Spleen (tissue), 10 donors: ENCODE data around the gene SEC14L6. TPM values are rescaled to one million over a fixed set of nuclear protein-coding genes. Genes with fewer than 3 reads are reported as not detected.

Experiments
- polyA plus RNA-seq, 3 donors: library from polyadenylated mRNA; stranded (reverse); fragments of 200-250 nt; gene quantifications; one replicate each; pipeline ENCODE4 v1.2.1, GENCODE V29; 2013
- total RNA-seq, 7 donors: library from RNA; depleted of rRNA in 3 of 7; stranded (reverse); fragments of >200 nt in 3 of 7; fragmentation: NEBNext Ultra II Directional in 4 of 7; extraction: Animal tissue kit (Norgen Biotek cat#: 25700) in 4 of 7; gene quantifications; one replicate each; pipeline versions ENCODE4 v1.1.0 to v1.2.1, GENCODE V29; 2016 to 2021
- donor health status: healthy with polysubstance abuse.
- donor health status: DM: no; HTN: no; CAD: no; lungs with moderate emphysema.
- donor health status: DM: no; HTN: no; CAD: no.
- donor health status: Bipolar disorder and iron deficiency.
- donor health status: healthy.
- donor health status: DM: no; HTN: no; CAD: no.
- donor health status: DM: yes; HTN: yes; CAD: no.

SEC14L6 gene
- total and polyA plus RNA-seq, 10 donors: 0.03 to 0.56 (median 0.17) TPM; not detected in 2

Other genes starting within 250 kb of the SEC14L6 start
- gene TBC1D10A, start 219.8 kb downstream of the SEC14L6 start, total RNA-seq: 10 to 100 TPM; 26.8 to 46.4 (median 34.3) TPM
- gene TBC1D10A, start 219.8 kb downstream of the SEC14L6 start, polyA plus RNA-seq: 10 to 100 TPM; 21.1 to 37.4 (median 22.1) TPM
- gene SF3A1, start 189.8 kb downstream of the SEC14L6 start, total RNA-seq: 100 to 1,000 TPM; 154 to 223 (median 182) TPM
- 10 to 100 TPM; 14.9 to 22.8 (median 16.1) TPM for gene SF3A1, start 189.8 kb downstream of the SEC14L6 start, polyA plus RNA-seq
- gene CCDC157, start 189.7 kb downstream of the SEC14L6 start, total RNA-seq: 1 to 10 TPM; 2.1 to 8.1 (median 3.5) TPM
- 1 to 10 TPM; 2.5 to 4.6 (median 3.9) TPM for gene CCDC157, start 189.7 kb downstream of the SEC14L6 start, polyA plus RNA-seq
- 10 to 100 TPM; 10.2 to 19.5 (median 15.9) TPM for gene RNF215, start 159.3 kb downstream of the SEC14L6 start, total RNA-seq
- 10 to 100 TPM in 1 of 3 donors, 1 to 10 TPM in 2; 6.5 to 11.0 (median 8.3) TPM for gene RNF215, start 159.3 kb downstream of the SEC14L6 start, polyA plus RNA-seq
- 1 to 10 TPM in 6 of 7 donors, under 1 TPM in 1; 0.52 to 6.1 (median 2.4) TPM for gene SEC14L2, start 149.7 kb downstream of the SEC14L6 start, total RNA-seq
- 1 to 10 TPM in 1 of 3 donors, under 1 TPM in 2; 0.54 to 1.5 (median 0.96) TPM for gene SEC14L2, start 149.7 kb downstream of the SEC14L6 start, polyA plus RNA-seq
- 10 to 100 TPM in 6 of 7 donors, 1 to 10 TPM in 1; 9.9 to 36.8 (median 15.4) TPM for gene MTFP1, start 121.0 kb downstream of the SEC14L6 start, total RNA-seq
- 10 to 100 TPM; 16.9 to 30.4 (median 26.4) TPM for gene MTFP1, start 121.0 kb downstream of the SEC14L6 start, polyA plus RNA-seq
- not detected for gene SEC14L3, start 74.7 kb downstream of the SEC14L6 start, total RNA-seq
- gene SEC14L3, start 74.7 kb downstream of the SEC14L6 start, polyA plus RNA-seq: not detected
- 1 to 10 TPM in 3 of 7 donors, under 1 TPM in 4; 0.18 to 1.6 (median 0.68) TPM for gene SEC14L4, start 41.0 kb downstream of the SEC14L6 start, total RNA-seq
- gene SEC14L4, start 41.0 kb downstream of the SEC14L6 start, polyA plus RNA-seq: under 1 TPM; 0.03 to 0.29 (median 0.07) TPM
- gene GAL3ST1, start 27.9 kb upstream of the SEC14L6 start, total RNA-seq: 1 to 10 TPM in 1 of 7 donors, under 1 TPM in 1, not detected in 5; 0.69 to 2.1 TPM
- gene GAL3ST1, start 27.9 kb upstream of the SEC14L6 start, polyA plus RNA-seq: under 1 TPM; 0.15 to 0.51 (median 0.17) TPM
- gene PES1, start 45.2 kb upstream of the SEC14L6 start, total RNA-seq: 10 to 100 TPM; 39.0 to 61.5 (median 49.5) TPM
- gene PES1, start 45.2 kb upstream of the SEC14L6 start, polyA plus RNA-seq: 10 to 100 TPM; 45.4 to 72.7 (median 49.0) TPM
- 100 to 1,000 TPM in 1 of 7 donors, 10 to 100 TPM in 6; 23.8 to 110 (median 73.7) TPM for gene TCN2, start 60.4 kb upstream of the SEC14L6 start, total RNA-seq
- 10 to 100 TPM in 1 of 3 donors, 1 to 10 TPM in 2; 7.3 to 23.1 (median 9.7) TPM for gene TCN2, start 60.4 kb upstream of the SEC14L6 start, polyA plus RNA-seq
- gene SLC35E4, start 89.0 kb upstream of the SEC14L6 start, total RNA-seq: 1 to 10 TPM; 2.2 to 6.7 (median 4.7) TPM
- 1 to 10 TPM in 1 of 3 donors, under 1 TPM in 2; 0.37 to 1.6 (median 0.94) TPM for gene SLC35E4, start 89.0 kb upstream of the SEC14L6 start, polyA plus RNA-seq
- gene DUSP18, start 121.1 kb upstream of the SEC14L6 start, total RNA-seq: 10 to 100 TPM in 5 of 7 donors, 1 to 10 TPM in 2; 9.5 to 16.3 (median 12.4) TPM
- 1 to 10 TPM; 1.5 to 4.4 (median 2.3) TPM for gene DUSP18, start 121.1 kb upstream of the SEC14L6 start, polyA plus RNA-seq
- 10 to 100 TPM in 4 of 7 donors, 1 to 10 TPM in 3; 4.3 to 41.4 (median 10.8) TPM for gene OSBP2, start 148.1 kb upstream of the SEC14L6 start, total RNA-seq
- 1 to 10 TPM in 1 of 3 donors, under 1 TPM in 2; 0.38 to 1.6 (median 0.50) TPM for gene OSBP2, start 148.1 kb upstream of the SEC14L6 start, polyA plus RNA-seq